Measurements from ENCODE around the gene ATP5MK. TPM values are rescaled to one million over a fixed set of nuclear protein-coding genes. Genes with fewer than 3 reads are reported as not detected.
A peak's percentile ranks its signal among the peaks of the same experiment; 100 is the strongest.

Gene ATP5MK
- total RNA-seq, 2 donors from 2014 or later = 360 to 396 TPM

GRCh38 chr10:103350517-103351260 lies 45.6 kb downstream of the ATP5MK start, which contains the start of gene PCGF6:
TSS of gene PCGF6 (minus strand) at chr10:103351140. CDS start at chr10:103351066, 74 bp downstream.
- Mint-ChIP-seq H3K36me3 (ENCODE audit: low read depth) (peaks cover 23% of the 10 kb centered on the region), H3K27me3 (ENCODE audit: insufficient read depth) (no peaks in the 10 kb centered on the region), H3K4me1 (no peaks in the 10 kb centered on the region), H3K4me3 (peak within 1 kb of the TSS; percentile 83), H3K27ac (peak within 1 kb of the TSS; percentile 94), H3K9me3 (no peaks in the 10 kb centered on the region)
- no peaks in the 10 kb centered on the region for H3K9me3 ChIP-seq (ENCODE audit: control insufficient read depth, low read length)
- peak within 1 kb of the TSS; percentile 88 for H3K4me3 ChIP-seq (ENCODE audit: low read length)
- peak within 1 kb of the TSS; percentile 85 for H3K9ac ChIP-seq (ENCODE audit: extremely low read depth, low read length, poor library complexity, severe bottlenecking)
- H3K27me3 ChIP-seq (ENCODE audit: control insufficient read depth, insufficient read depth, low read length, poor library complexity, severe bottlenecking) = no peaks in the 10 kb centered on the region
- peaks cover 26% of the 10 kb centered on the region for H3K36me3 ChIP-seq (ENCODE audit: control insufficient read depth, insufficient read depth, low read length)
- peak; percentile 97 for DNase-seq
- no peaks in the 10 kb centered on the region for H3K4me1 ChIP-seq (ENCODE audit: control insufficient read depth, insufficient read depth, low read length)
- 1 to 2% methylated on average over 17 to 82 of the region's 82 CpGs for WGBS, 2 experiments (ENCODE audit: insufficient coverage in 1 of 2, insufficient read length in 1 of 2)
- peak; percentile 21 for TF ChIP-seq CTCF (conservative IDR thresholded peaks at IDR 0.05)
- H3K27ac ChIP-seq (ENCODE audit: low read depth, low read length) = peak within 1 kb of the TSS; percentile 87

- Mint-ChIP-seq H3K27me3 (ENCODE audit: insufficient read depth) (no peaks in the 10 kb centered on the region), H3K4me3 (peak overlapping the region; percentile 83), H3K4me1 (no peaks in the 10 kb centered on the region), H3K9me3 (no peaks in the 10 kb centered on the region), H3K36me3 (ENCODE audit: low read depth) (peaks cover 29% of the 10 kb centered on the region), H3K27ac (peak overlapping the region; percentile 82)
- Histone ChIP-seq H3K4me1 (ENCODE audit: control insufficient read depth, insufficient read depth, low read length) (no peaks in the 10 kb centered on the region), H3K27me3 (ENCODE audit: control insufficient read depth, insufficient read depth, low read length, poor library complexity, severe bottlenecking) (no peaks in the 10 kb centered on the region), H3K9ac (ENCODE audit: extremely low read depth, low read length, poor library complexity, severe bottlenecking) (peak overlapping the region; percentile 85), H3K4me3 (ENCODE audit: low read length) (peak overlapping the region; percentile 88), H3K9me3 (ENCODE audit: control insufficient read depth, low read length) (no peaks in the 10 kb centered on the region), H3K36me3 (ENCODE audit: control insufficient read depth, insufficient read depth, low read length) (peaks cover 31% of the 10 kb centered on the region), H3K27ac (ENCODE audit: low read depth, low read length) (no peak overlapping the region)
- TF ChIP-seq CTCF (conservative IDR thresholded peaks at IDR 0.05) = no peak
- WGBS, 2 experiments (ENCODE audit: insufficient coverage in 1 of 2, insufficient read length in 1 of 2) = 56 to 58% methylated on average over 12 to 16 of the region's 16 CpGs
- no peak for DNase-seq
Measured at GRCh38 chr10:103350175-103350516, 46.1 kb downstream of the ATP5MK start.

Small RNA genes within 50 kb of the gene (microRNA-seq; reads per million reads assigned to microRNA genes)
- gene MIR1307 (ENCODE audit: borderline microRNAs expressed) = 260 reads per million, percentile 84 among the genes with 10 or more reads in this experiment

Other genes with a start within 250 kb of the ATP5MK start
- gene NT5C2, start 203.2 kb downstream of the ATP5MK start, total RNA-seq = 100 to 1,000 TPM; 122 to 148 TPM
- not detected for gene RPEL1, start 150.6 kb downstream of the ATP5MK start, total RNA-seq
- gene INA, start 119.3 kb downstream of the ATP5MK start, total RNA-seq = 1 to 10 TPM; 3.3 to 3.4 TPM
- 10 to 100 TPM; 18.9 to 20.5 TPM for gene PCGF6, start 45.3 kb downstream of the ATP5MK start, total RNA-seq
- 10 to 100 TPM in 1 of 2 donors, 1 to 10 TPM in 1; 8.4 to 10.1 TPM for gene TAF5, start 28.5 kb downstream of the ATP5MK start, total RNA-seq
- 10 to 100 TPM; 62.3 to 65.8 TPM for gene PDCD11, start 151 bp upstream of the ATP5MK start, total RNA-seq
- 1 to 10 TPM; 1.0 to 3.1 TPM for gene CALHM2, start 55.9 kb upstream of the ATP5MK start, total RNA-seq
- gene CALHM1, start 62.4 kb upstream of the ATP5MK start, total RNA-seq = not detected
- gene CALHM3, start 82.8 kb upstream of the ATP5MK start, total RNA-seq = not detected
- under 1 TPM; 0.37 to 0.38 TPM for gene NEURL1, start 97.2 kb upstream of the ATP5MK start, total RNA-seq